HG03064 (cell line): ENCODE results near the gene KLHL30.

Experiments used
- ATAC-seq: cut with Tn5 transposase; IDR thresholded peaks from one replicate; pipeline ENCODE4 v1.9.1; 2021; ENCODE audit warnings: low read depth; ENCODE audit not compliant: unreplicated experiment

KLHL30 gene

DNA sequence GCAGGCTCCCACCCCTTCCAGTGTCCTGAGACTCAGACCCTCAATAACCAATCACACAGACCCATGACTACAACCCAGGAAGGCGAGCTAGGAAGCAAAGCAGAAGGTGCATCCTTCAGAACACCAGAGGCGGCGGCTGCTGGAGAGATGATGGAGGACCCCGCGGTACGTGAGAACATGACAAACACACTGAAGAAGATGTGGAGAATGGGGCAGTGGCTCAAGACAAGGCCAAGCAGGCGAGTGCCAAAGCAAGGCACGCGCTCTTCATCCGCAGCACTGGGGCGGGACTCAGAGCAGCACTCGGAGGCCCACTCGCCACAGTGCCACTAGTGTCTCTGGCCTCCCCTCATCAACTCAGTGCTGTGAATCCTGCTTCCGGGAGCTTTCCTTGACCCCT, 34.0 kb downstream of the KLHL30 start:
- no peak for ATAC-seq

DNA sequence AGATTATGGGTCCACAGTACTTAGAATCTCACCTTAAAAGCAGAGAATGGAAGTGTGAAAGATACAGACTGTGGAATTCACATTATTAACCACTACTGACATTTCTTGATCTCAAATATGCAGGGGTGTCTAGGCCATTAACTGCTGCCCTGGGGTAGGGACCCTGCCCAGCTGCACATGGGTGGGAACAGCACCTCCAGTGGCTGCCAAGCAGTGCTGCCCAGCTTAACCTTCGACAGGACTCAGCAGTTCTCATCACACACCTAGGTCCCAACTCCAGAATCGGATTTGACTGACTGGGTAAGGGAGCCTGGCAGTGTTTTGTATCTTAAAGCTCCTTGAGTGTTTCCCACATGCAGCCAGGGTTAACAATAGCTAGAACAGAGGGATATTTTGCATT, 35.2 kb downstream of the KLHL30 start:
- no peak for ATAC-seq

DNA sequence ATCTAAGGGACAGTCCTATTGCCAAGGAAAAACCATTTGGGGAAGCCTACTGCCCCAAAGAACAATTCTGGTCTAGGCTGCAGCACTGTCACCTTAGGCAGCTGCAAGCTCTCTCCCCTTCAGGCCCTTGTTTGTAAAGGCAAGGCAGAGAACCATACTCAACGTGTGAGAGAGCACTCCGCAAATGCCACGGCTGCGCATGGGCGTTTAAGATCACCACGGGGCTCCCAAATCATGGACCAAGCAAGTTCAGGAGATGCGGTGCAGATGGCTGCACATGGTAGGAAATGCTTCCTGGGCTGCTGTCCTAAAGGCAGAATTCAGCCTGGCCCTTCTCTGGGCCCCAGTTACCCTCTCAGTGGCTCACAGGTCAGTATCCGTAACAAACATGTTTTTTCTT, 35.8 kb downstream of the KLHL30 start:
- no peak for ATAC-seq

DNA sequence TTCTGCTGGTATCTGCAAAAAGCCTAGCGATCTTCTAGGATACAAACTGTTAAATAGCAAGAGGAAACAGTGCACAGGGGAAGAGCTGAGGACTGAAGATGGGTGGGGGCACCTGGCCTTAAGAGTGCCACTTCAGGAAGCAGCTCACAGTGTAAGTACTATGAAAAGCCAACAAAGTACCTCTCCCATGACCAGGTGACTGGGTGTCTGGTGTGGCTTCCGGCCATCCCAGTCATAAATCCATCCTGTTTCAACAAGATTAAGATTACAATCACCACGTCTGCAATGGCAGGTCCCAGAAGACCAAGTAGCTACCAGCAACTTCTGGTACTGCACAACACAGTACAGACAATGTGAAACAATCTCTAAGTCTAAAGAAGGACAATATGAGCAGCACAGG, 36.2 kb downstream of the KLHL30 start:
- ATAC-seq, result no peak

DNA sequence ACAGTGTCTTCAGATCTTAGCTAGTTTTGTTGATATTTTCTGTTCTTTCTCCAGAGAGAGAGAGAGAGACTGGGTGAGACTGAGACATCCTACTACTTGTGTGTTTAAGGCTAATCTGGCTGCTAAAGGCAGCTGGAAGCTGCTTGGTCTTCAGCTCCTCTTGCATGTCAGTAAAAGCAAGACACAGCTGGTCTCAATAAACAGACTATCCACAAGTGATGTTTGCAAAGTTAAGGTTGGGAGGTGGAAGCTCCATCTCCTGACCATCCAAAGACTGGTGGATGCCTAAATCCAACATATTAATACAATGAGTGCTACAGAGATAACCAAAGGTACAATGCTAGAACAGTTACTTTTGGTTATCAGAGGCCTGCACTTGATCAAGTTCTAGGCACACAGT, 38.1 kb downstream of the KLHL30 start:
- no peak for ATAC-seq

DNA sequence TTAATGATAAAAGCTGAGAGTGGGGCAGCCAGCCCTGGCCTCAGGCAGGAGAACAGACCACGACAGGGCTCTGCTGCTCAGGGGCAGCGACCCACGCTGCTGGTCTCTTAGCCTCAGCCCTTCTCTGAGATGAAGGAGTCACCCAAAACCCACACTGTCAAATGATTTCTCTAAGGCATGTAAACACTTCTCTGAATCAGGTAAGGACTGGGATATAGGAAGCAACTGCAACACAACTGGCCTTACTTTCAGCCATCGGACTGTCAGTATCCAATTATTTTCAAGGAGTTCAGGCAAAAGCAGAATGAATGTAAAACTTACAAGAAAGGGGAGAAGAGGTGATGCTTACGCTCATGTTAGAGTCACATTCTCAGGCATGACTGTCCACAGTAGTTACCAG, 42.1 kb downstream of the KLHL30 start:
- ATAC-seq, result no peak

DNA sequence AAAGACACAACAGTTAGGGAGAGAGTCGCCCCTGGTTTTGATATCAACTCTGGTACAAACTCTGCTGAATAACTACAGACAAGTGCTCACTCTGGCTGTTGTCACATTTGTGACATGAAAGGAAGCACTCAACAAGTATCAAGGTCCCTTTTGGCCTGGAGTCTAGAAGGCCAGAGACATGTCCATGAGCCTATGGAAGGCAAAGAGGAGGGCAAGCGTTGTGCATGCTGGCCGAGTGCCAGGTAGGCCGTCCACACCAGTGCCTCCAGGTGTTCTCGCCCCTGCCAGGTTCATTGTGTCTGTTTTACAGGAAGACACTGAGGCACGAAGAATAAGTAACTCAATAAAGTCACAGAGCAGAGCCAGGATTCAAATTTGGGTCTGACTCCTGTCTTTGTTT, 43.9 kb downstream of the KLHL30 start:
- ATAC-seq, result no peak

DNA sequence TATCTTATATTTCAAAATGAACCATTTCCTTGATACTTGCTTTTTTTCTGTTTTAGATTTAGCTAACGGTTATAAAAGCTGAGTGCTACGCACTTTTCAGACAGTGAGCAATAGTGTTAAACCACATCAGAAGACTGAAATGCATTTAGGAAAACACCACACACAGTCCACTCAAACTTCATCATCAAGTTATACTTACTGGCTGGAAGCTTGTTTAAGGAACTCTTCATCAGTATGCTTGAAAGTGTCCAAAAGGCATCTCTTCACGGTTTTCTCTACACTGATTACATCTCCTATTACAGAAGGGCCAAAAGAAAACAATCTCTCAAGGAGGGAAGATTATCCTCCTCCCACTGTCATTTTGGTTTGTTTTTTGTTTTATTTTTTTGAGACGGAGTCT, 45.4 kb downstream of the KLHL30 start:
- ATAC-seq, result no peak

DNA sequence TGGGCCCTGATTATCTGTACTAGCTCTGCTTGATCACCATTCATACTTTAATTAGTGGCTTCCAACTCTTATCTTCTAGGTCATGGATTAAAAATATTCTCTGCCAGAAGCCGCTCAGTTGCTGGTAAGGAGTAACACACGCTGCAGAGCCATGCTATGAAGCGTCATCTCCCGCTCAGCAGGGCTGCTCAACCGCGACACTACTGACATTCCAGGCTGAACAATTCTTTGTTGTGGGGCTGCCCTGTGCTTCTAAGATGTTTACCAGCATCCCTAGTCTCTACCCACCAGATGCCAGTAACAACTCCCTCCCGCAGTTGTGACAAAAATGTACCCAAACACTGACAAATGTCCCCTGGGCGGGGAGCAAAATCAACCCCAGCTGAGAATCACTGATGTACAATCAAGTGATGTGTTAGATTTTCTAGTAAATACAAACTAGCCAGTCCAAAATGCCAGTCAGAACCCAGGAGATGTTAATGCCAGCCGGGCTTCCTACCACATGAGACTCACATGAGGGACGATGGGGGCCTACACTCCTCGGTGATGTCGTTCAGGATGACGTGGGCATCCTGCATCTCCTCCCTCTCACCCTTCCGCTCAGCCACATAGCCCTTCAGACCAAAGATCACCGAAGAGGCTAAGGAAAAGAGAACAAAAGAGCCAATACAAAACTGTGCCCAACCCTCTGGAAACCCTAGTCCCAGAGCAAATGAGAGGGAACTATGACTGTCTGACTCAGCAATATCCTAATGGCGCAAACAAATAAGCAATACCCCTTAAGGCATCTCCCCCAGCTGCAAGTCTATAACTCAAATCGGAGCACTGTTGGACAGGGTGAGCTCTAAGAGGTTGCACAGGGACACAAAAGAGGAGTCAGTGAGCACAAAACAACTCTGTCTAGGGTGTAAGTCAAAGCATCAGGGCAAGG, 49.4 kb downstream of the KLHL30 start:
- no peak for ATAC-seq

DNA sequence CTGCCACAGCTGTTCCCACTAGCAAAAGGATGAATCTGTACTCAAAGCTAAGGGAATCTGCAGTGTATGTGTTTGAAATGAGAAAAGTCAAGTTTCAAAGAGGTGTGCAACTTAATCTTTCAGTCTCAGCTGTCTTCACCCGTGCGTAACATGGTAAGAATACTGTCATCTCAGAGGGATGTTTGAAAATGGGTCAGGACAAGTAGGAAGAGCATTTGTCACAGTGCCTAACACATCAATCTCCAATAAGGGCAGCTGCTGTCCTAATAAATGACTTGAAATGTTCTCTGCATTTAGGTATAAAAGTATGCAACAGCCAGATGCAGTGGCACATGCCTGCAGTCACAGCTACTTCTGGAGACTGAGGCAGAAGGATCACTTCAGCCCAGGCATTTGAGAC, 52.0 kb downstream of the KLHL30 start:
- no peak for ATAC-seq
